NCI-H1092 treated with DMSO at 0.1 percent for 48 hours (cell line): ENCODE measurements around the gene R3HDM1.
"Not testable (repeated sequence)": the region's sequence is repeated elsewhere in the genome, so short reads cannot be mapped to it uniquely, and the experiment has no call there.

Experiments used
- DNase-seq: peaks from one replicate; lab custom pipeline; 2025; lab: John Stamatoyannopoulos, UW

R3HDM1 gene

GRCh38 chr2:135641156-135642068 lies 110.1 kb downstream of the R3HDM1 start:
- DNase-seq = no peak

- no peak for DNase-seq
These were observed 116.7 kb downstream of the R3HDM1 start for GRCh38 chr2:135647836-135648579.

DNA sequence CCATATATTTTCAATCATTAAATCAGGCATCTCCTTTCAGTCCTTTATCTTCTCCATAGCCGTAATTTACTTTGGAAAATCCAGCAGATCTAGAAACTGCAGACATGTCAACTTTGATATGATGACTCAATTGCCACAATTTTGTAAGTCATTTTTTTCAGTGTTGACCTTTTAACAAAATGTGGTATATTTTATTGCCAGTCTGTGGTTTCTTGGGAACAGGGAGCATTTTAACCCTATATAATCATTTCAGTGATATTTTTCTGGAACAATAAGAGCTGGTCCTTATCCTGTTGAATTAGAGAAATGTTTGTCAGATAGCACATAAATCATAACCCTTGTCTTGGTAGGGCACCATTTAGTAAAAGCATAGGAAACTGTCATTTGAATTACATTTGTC lies 119.4 kb downstream of the R3HDM1 start:
- no peak for DNase-seq

DNA sequence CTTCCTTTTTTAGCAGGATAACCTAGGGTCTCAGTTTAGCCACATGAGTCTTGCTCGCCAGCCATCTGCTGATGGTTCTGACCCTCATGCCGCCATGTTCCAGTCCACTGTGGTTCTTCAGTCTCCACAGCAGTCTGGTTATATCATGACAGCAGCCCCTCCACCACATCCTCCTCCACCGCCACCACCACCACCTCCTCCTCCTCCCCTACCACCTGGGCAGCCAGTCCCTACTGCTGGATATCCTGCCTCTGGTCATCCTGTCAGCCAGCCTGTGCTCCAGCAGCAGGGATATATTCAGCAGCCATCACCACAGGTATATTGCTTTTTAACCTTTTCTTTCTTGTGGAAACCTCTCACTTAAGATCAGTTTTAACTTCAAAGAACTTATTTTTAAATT lies 120.4 kb downstream of the R3HDM1 start:
- no peak for DNase-seq

DNA sequence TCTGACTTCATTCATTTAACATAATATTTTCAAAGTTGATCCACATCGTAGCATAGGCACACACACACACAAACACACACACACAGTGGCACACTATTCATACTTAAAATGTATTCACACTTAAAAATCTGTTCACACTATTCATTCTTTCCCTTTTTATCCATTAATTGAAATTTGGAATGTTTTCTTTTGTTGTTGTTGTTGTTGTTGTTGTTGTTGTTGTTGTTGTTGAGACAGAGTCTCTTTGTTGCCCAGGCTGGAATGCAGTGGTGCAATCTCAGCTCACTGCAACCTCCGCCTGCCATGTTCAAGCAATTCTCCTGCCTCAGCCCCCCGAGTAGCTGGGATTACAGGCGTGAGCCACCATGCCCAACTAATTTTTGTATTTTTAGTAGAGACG lies 123.0 kb downstream of the R3HDM1 start:
- DNase-seq = not testable (repeated sequence)

- no peak for DNase-seq
These were observed 126.7 kb downstream of the R3HDM1 start for GRCh38 chr2:135657806-135658582.

DNA sequence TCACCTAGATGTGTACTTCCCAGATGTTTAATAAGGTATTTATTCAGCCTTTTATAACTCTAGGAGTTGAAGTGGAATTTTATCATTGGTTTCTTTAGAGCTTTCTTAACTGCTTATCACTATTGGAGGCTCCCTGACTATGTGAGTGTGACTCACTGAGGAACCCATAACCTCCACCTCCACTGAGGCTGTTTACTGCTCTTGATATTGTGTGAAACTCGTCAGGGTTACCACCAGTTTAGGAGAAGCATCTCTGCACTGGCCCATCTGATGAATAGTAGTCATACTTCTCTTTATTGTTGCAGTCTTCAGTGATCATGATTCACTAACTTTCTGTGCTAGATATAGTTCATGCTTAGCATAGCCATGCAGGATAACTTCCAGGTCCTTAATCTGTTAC lies 130.8 kb downstream of the R3HDM1 start:
- no peak for DNase-seq

DNA sequence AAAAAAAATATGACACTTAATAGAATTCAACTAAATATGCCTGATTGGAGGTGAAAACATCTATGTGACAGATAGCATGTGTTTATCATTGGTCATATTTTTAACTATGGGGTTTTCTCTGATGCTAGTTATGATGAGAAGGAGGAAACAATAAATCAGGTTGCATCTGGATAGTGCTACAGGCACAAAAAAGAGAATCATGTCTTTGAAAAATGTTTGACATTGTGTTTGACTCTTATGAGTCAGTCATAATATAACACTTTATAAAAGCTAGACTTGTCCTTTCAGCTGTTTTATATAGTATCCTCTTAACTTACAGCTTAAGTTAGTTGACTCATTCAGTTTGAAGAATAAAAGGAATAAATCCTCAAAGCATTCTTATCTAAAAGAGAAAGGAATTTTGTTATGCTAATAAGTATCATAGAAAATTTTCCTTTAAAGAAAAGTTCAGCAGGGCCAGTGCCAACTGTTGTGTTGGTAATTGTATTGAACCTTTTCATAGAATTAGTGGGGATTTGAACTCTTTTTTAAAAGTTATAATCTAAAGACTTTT lies 131.9 kb downstream of the R3HDM1 start:
- DNase-seq = no peak

GRCh38 chr2:135664623-135665068 lies 133.4 kb downstream of the R3HDM1 start:
- no peak for DNase-seq

- no peak for DNase-seq
These were observed 135.8 kb downstream of the R3HDM1 start for GRCh38 chr2:135667045-135667444.

DNA sequence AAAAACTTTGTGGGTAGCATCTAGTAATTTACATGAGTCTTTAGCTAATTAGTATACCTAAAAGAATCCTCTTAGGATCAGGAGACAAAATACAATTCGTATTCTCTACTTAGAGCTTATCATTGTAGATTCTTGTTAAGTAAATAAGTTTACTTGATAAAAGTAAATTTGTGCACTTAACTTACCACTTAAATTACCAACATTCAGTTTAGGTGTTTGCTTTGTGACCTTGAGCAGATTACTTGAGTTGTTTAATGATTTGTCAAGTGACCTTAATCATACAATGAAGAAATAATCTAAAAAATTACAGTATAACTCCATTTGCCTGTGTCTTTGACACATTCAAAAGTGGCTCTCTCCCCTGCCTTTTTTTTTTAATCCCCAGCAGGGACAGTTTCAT lies 143.2 kb downstream of the R3HDM1 start:
- DNase-seq = no peak

DNA sequence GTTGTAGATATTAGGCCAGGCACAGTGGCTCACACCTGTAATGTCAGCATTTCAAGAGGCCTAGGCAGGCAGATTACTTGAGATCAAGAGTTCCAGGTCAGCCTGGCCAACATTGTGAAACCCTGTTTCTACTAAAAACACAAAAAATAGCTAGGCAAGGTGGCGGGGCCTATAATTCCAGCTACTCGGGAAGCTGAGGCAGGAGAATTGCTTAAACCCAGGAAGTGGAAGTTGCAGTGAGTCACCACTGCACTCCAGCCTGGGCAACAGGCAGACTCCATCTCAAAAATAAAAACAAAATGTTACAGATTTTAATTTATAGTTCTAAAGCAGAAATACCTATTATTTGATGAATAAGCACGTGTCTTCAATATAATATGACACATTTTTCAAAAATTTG lies 144.7 kb downstream of the R3HDM1 start:
- DNase-seq = no peak

DNA sequence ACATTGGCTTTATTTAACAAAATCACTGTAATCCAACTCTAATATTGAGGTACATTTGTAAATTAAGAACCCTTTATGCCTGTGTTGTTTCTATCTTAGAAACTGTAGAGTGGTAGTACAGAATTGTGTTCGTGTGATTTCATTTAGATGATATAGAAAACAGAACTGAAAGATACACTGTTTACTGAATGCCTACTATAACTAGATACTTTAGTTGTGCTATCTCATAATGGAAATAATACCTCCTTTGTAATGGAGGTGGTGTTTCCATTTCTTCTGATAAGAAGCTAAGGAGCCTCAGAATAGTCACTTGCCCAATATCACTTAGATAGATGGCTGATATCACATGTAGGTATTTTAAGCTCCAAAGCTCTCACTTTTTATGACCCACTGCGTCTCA lies 147.8 kb downstream of the R3HDM1 start:
- no peak for DNase-seq

GRCh38 chr2:135685361-135685760 lies 154.1 kb downstream of the R3HDM1 start:
- no peak for DNase-seq

DNA sequence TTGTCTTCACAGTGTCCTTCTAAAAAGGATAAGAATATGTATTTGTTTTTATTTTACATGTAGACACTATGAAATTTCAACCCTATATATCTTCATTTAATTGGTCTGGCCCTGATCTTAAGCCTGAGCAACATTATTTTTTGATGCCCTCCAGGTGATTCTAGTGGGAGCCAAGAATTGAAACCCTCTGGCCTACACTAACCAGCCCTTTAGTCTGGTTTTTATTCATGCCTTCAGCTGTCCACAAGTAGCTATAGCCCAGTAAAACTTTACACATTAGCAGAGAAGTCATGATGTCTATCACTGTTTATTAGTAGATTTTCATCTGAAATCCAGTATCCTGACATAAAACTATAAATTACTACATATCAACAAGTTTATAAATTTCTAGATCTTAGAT lies 157.7 kb downstream of the R3HDM1 start:
- DNase-seq = peak; percentile 0

- DNase-seq = no peak
These were observed 158.4 kb downstream of the R3HDM1 start for GRCh38 chr2:135689679-135690078.

GRCh38 chr2:135694711-135695110 lies 163.4 kb downstream of the R3HDM1 start:
- DNase-seq = no peak

DNA sequence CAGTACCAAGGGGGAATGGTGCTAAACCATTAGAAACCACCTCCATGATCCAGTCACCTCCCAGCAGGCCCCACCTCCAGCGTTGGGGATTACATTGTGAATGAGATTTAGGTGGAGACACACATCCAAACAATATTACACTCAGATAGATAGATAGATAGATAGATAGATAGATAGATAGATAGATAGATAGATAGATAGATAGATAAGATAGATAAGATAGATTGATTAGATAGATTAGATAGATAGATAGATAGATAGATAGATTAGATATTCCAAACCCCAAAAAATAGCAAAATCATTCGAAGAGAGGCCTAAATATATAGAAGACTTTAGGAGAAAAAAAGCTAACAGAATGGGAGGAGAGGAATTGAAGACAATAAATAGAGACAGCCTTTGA lies 167.6 kb downstream of the R3HDM1 start:
- no peak for DNase-seq

DNA sequence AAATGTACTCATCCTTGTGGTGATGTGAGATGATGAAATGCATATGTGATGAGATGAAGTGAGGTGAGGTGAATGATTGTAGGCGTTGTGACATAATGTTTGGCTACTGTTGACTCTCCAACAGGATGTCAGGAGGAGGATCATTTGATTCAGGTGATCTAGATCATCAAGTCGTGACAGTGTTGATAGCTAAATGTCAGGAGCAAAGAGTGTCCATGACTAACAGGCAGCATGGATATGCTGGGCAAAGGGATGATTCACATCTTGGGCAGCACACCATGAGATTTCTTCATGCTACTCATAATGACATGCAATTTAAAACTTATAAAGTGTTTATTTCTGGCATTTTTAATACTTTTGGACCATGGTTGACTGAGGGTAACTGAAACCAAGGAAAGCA lies 170.2 kb downstream of the R3HDM1 start:
- no peak for DNase-seq

DNA sequence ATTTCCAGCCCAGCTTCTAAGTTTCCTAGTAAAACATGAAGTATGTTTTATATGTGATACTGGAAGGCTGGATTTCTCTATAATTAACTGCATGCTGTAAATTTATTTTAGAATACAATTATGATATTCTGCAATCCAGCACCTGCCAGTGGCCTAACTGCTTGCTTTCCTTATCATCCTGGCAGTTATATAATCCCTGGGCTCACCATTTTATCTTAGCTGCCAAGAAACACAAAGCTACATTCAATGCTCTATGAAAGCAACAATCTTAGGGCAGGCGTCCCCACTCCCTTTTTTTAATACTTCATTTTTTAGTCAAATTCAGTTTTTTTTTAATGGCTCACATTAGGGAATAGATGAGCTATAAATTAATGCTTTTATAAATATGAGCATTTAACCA lies 172.0 kb downstream of the R3HDM1 start:
- DNase-seq = no peak

GRCh38 chr2:135704075-135704474 lies 172.8 kb downstream of the R3HDM1 start:
- DNase-seq = not testable (repeated sequence)

GRCh38 chr2:135708159-135708558 lies 176.9 kb downstream of the R3HDM1 start:
- DNase-seq = no peak
